Measurements from ENCODE around the gene ZMAT3. TPM values are rescaled to one million over a fixed set of nuclear protein-coding genes. Genes with fewer than 3 reads are reported as not detected.

ZMAT3 gene
- total and polyA plus RNA-seq, 2 of the 4 experiments (the other 2 are of a cell fraction), result 11.7 to 14.3 TPM

DNA sequence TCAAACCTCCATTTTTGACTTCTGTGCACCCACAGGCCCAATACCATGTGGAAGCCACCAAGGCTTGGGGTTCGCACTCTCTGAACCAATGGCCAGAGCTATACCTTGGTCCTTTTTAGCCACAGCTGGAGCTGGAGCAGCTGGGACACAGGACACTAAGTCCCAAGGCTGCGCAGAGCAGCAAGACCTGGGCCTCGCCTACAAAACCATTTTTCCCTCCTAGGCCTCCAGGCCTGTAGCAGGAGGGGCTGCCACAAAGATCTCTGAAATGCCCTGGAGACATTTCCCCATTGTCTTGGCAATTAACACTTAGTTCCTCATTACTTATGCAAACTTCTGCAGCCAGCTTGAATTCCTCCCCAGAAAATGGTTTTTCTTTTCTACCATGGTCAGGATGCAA, 81.3 kb downstream of the ZMAT3 start:
- dilution Hi-C loops (cut with HindIII; ENCODE audit: low sequenced_read_pairs, unreplicated experiment), result no loop called here
- Histone ChIP-seq H3K36me3 (ENCODE audit: control insufficient read depth, insufficient read depth, low read length) (no peaks in the 10 kb centered on the region), H3K4ac (ENCODE audit: low read depth, low read length) (no peak overlapping the region), H3K4me1 (ENCODE audit: control insufficient read depth, insufficient read depth, low read length) (no peaks in the 10 kb centered on the region), H4K20me1 (ENCODE audit: insufficient read depth, low read length) (no peaks in the 10 kb centered on the region), H3K27me3 (ENCODE audit: control insufficient read depth, insufficient read depth, low read length) (no peaks in the 10 kb centered on the region), H4K8ac (ENCODE audit: low read depth in 2 of 2, low read length in 2 of 2) (no peak overlapping the region), H4K5ac (ENCODE audit: low read depth, low read length) (no peak overlapping the region), H2BK120ac (ENCODE audit: low read depth, low read length) (no peak overlapping the region), H3K18ac (ENCODE audit: low read depth, low read length) (no peak overlapping the region), H2AK9ac (replicated peaks; ENCODE audit: low read depth, low read length, poor library complexity) (no peak overlapping the region), H2AFZ (replicated peaks; ENCODE audit: low read length, poor library complexity) (no peak overlapping the region), H3K56ac (ENCODE audit: extremely low read depth, insufficient read depth, low read length) (no peak overlapping the region), H3K27ac (ENCODE audit: insufficient read depth, low read length) (no peak overlapping the region), H3K9me1 (ENCODE audit: insufficient read depth, low read length) (no peaks in the 10 kb centered on the region), H3K23ac (ENCODE audit: low read depth, low read length) (no peak overlapping the region), H3K14ac (replicated peaks; ENCODE audit: low read depth, low read length) (no peak overlapping the region), H4K91ac (ENCODE audit: insufficient read depth, low read depth, low read length) (no peak overlapping the region), H2BK5ac (ENCODE audit: low read depth, low read length, poor library complexity, severe bottlenecking) (no peak overlapping the region), H3K9ac (ENCODE audit: low read depth, low read length) (no peak overlapping the region), H2BK15ac (ENCODE audit: low read depth, low read length) (no peak overlapping the region), H3K4me2 (ENCODE audit: low read depth, low read length) (no peak overlapping the region), H2BK20ac (ENCODE audit: low read depth, low read length) (no peak overlapping the region), H2AK5ac (ENCODE audit: low read depth, low read length) (no peak overlapping the region), H3K9me3 (ENCODE audit: control insufficient read depth, insufficient read depth, low read length) (peaks cover 19% of the 10 kb centered on the region), H3K79me1 (ENCODE audit: low read depth in 1 of 2, low read length in 2 of 2) (no peaks in the 10 kb centered on the region), H3K4me3 (ENCODE audit: insufficient read depth, low read depth, low read length) (no peak overlapping the region)
- intact Hi-C loops (cut with micrococcal nuclease), result no loop called here
- ChIA-PET CTCF (no interaction called here), POLR2A (ENCODE audit: unreplicated experiment) (no interaction called here)
- no peak for DNase-seq
- WGBS, 2 experiments (ENCODE audit: extremely low coverage in 2 of 2, insufficient read length in 1 of 2), result no CpG with 5 or more reads among the region's 3 CpGs
- TF ChIP-seq FOS (IDR thresholded peaks at IDR 0.05; ENCODE audit: low read depth, low read length), result no peak
- no peak for TF ChIP-seq BHLHE40 (IDR thresholded peaks at IDR 0.05; ENCODE audit: low read depth, low read length)
- TF ChIP-seq MAZ (IDR thresholded peaks at IDR 0.05; ENCODE audit: borderline replicate concordance, low read depth, low read length), result no peak
- TF ChIP-seq RFX5 (IDR thresholded peaks at IDR 0.05; ENCODE audit: low read depth, low read length), result no peak
- BruUV-seq (replicated peaks), result no TSS peak
- ATAC-seq (ENCODE audit: low read depth), result no peak
- in situ Hi-C loops (cut with MboI; ENCODE audit: low sequenced_read_pairs), result no loop called here

All from IMR-90 (cell line).